Keratinocyte (primary cell): ENCODE results near the gene CACNA1C.

ENCODE experiments used
- CTCF ChIP-seq, 3 experiments: IDR thresholded peaks in 1 of 3; conservative IDR thresholded peaks in 1 of 3; optimal IDR thresholded peaks in 1 of 3; 2 replicates in 2 of 3; 3 replicates in 1 of 3; pipeline versions ENCODE3 to v1.5.1; 2011; ENCODE audit warnings: low read length in 3 of 3, mild to moderate bottlenecking in 3 of 3, moderate library complexity in 2 of 3, control low read depth in 1 of 3, inconsistent platforms in 1 of 3; ENCODE audit not compliant: insufficient read depth in 2 of 3; ENCODE audit errors: extremely low read depth in 1 of 3
- EZH2 ChIP-seq: IDR thresholded peaks from one replicate; pipeline ENCODE4 v1.6.1; 2012; ENCODE audit warnings: inconsistent platforms, mild to moderate bottlenecking, low read length, moderate library complexity

GRCh38 chr12:2462087-2462486, 409.3 kb downstream of the CACNA1C start:
- TF ChIP-seq CTCF (optimal IDR thresholded peaks at IDR 0.05 in 1 of 3, IDR thresholded peaks at IDR 0.05 in 1 of 3, conservative IDR thresholded peaks at IDR 0.05 in 1 of 3; ENCODE audit: extremely low read depth in 1 of 3, insufficient read depth in 2 of 3, low read length in 3 of 3), result no peak
- no peak for TF ChIP-seq EZH2
